HS-5 (cell line): ENCODE data around the gene NCOR2.
"Not testable (repeated sequence)": the region's sequence is repeated elsewhere in the genome, so short reads cannot be mapped to it uniquely, and the experiment has no call there.

Experiments used
- DNase-seq: peaks from one replicate; pipeline ENCODE4 v3.0.0-alpha.2; 2012; ENCODE audit warnings: low read depth

Gene NCOR2

DNA sequence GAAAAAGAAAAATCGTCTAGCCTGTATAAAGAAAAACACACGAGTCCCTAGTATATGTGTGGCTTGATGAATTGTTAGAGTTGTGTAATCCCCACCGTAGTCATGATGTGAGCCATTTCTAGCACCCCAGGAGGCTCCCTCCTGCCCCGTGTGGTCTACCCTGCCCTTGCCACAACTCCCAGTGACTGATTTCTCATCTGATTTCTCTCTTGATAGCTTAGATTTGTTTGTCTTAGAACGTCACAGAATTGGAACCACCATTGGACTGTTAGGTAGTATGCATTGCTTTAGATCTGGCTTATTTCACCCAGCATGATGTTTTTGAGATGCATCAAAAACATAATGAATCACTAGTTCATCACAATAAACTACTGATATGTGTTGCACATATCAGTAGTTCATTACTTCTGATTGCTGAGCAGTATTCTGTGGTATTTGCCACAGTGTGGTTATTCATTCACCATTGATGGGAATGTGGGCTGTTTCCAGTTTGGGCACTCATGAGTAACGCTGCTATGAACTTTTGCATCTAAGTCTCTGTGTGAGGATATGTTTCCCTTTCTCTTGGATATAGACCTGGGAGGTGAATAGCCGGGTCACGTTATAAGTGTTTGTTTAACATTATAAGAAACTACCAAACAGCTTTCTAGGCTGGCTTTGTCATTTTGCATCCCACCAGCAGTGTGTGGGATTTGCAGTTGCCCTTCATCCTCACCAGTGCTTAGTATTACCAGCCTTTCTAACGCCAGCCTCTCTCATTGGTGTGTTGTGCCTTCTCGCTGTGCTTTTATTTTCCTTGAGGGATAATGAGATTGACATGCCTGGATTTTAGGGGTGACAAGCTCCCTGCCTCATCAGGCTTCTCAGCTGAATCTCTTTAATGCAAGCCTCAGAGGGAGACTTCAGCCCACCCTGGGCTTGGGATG lies 31.9 kb upstream of the NCOR2 start:
- DNase-seq: no peak

DNA sequence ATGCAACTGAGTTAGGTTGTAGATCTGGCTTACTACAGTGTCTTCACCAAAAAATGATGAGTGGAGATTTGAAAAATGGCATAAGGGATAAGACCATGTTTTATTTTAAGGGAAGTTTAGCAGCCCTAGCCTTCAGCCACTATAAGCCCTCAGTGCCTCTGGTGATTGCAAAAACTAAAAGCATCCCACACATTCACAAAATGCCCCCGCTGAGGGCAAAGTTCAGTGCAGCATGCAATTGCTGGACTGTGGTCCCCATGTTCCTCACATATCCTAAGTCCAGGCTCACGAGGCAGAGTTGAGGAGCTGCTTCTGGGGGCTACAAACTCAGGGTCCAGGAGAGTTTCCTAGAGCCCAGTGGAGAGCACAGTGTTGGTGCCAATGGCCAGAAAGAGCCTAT lies 29.6 kb upstream of the NCOR2 start:
- no peak for DNase-seq

DNA sequence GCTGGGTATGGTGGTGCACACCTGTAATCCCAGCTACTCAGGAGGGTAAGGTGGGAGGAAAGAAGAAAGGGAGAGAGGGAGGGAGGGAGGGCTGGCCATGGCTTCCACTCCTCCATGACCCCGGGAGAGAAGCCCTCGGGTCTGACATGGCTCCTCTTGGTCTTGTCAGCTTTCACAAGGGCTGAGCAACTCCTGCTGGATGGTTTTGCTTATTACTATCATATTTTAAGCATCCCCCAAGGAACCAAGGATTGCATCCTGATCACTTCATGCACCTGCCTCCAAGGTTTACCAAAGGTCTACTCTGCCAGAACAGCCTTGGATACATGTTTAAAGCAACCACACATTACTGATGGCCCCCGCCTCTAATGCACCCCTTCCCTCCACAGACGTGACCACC lies 28.0 kb upstream of the NCOR2 start:
- DNase-seq: no peak

DNA sequence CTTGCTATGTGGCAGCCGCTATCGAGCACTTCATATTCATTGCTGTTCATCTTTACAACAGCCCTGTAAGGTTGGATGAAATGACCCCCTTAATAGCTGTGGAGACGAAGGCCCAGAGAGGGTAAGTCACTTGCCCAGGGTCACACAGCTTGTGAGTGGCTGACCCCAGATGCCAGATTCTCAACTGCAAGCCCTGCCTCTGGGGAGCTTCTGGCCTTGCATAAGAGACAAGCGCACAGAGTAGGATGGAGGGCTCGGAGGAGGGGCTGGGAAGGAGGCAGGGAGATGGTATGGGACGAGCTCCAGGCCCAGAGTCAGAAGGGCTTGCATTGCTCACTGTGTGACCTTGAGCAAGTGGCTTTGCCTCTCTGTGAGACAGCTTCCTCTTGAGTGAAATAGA lies 27.4 kb upstream of the NCOR2 start:
- no peak for DNase-seq

DNA sequence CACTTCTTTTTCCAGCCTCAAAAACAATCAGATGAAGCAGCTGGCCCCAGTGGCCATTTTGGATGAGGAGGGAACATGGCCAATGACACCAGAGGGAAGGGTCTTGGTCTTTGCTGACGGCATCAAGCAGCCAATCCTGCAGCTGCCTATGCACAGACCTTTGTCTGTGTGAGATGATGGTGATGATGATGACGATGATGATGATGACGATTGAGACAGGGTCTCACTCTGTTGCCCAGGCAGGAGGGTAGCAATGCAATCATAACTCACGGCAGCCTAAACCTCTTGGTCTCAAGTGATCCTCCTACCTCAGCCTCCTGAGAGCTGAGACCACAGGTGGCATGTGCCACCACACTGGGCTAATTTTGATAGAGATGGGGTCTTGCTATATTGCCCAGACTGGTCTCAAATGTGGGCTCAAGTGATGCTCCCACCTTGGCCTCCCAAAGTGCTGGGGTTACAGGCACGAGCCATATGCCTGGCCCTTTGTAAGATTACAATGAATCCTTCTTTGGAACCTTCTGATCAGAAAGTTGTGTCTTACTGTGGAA lies 26.5 kb upstream of the NCOR2 start:
- no peak for DNase-seq

DNA sequence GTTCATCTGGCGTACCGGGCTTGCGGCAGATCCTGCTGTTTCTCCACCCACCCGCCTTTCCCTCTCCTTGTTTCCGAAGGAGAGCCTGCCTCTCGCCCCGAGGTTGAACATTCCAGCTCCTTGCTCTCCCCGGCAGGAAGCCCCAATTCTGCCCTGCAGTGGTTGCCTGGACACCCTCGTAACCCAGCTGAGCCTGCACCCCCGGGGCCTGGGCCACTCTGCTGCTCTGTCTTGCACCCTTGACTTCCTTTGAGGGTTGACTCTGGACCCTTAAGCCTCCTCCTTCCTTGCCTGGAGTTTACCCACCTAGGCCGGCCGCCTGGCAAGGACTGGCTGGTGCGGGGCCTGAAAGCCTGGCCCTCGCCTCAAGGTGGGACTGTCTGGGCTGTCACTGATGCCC lies 25.8 kb upstream of the NCOR2 start:
- no peak for DNase-seq

DNA sequence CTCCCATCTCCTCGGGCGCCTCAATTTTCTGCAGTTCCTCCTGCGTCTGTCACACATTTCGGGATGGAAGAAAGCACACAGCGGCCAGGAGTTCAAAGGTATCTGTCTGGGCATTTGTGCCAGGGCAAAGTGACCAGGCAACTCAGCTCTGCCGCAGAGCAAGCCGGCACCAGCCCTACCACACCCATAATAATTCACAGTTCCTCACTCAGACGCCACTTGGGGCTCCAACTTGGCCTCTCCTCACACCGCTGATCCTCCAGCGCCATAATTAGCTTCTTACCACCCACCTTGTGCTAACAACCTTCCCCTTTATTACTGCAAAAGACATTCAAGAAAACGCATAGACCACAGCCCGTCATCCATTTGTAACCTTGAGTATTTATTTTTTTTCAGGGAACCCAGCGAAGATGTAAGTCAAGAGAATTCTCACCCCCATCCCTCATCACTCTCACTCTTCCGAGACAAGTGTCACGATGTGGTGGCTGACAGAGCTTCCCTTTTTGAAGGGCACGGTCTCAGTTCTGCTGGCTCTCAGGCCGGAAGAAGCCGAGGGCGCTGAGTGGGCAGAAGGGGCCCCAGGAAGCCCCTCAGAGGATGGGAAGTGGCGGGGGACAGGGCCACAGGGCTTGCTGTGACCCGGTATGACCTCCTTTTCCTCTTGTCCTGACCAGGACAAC lies 25.2 kb upstream of the NCOR2 start:
- no peak for DNase-seq

DNA sequence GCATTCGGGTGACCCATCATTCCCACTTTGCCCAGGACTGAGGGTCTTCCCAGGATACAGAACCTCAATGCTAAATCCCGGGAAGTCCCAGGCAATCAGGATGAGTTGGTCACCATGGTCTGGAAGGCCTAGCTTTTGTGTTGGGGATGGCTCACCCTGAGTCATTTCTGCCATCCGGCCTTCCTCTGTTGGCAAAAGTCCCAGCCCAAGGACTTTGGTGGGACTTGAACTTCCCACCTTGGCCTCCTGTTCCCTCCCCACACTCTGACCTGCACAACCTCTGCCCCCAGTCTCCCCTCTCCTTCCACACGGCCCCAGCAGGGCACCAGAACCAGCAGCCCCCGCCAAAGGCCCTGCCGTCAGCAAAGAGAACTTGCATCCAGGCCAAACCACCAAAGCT lies 24.6 kb upstream of the NCOR2 start:
- DNase-seq: peak; percentile 57

DNA sequence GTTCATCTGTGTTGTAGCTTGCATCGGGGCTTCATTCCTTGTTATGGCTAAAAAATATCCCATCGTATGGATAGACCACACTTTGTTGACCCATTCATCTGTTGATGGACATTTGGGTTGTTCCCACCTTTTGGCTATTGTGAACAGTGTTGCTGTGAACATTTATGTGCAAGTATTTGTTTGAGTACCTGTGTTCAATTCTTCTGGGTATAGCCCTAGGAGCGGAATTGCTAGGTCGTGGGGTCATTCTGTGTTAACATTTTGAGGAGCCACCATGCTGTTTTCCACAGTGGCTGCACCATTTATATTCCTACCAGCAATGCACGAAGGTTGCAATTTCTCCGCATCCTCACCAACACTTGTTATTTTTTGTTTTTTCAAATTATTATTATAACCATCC lies 23.0 kb upstream of the NCOR2 start:
- DNase-seq: no peak

DNA sequence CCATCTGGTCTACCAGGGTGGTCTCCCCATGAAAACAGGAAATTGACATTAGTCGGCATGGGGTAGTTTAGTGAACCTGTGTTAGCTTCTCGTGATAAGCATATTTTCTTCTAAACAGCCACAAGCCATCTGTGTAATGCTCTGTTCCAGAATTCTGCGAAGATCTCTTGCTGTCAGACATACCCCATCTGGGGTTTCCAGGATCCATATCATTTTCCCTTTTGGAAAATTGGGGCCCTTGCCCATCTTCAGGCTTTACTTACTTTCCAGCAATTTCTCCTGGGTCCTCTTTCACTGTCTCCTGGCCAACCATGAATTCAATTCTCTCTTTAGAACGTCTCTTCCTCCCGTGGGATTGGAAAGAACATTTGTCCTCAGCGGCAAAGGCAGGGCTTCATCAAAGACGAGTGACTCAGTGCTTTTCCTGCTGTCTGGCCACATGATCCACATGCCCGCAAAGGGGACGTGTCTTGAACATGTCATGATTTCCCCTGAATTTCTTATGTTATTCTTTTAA lies 21.4 kb upstream of the NCOR2 start:
- DNase-seq: no peak

DNA sequence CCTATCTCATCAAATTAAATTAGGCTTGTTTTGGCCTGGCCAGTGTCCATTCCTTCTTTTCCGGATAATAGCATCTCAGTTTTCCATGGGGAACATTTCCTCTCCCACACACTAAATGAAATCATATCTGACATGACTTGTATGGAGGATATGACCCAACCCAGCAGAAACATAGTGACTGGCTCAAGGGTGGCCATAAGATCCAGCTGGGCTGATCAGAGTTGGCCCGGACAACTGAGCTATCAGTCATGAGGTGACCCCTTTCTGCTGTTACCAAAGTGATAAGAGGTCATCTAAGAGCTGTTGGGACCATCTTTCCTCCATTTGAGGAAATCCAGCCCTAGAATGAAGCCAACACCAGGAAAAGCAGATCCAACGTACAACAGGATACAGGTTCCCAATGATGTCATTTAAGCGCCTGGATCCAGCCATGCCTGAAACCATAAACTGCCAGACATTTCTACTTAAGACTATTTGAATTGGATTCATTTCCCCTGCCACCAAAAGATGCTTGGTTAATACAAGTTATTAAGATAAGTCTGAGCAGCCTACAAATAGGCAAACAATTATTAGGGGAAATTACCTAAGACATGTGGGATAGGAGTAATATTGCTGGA lies 20.7 kb upstream of the NCOR2 start:
- DNase-seq: no peak

DNA sequence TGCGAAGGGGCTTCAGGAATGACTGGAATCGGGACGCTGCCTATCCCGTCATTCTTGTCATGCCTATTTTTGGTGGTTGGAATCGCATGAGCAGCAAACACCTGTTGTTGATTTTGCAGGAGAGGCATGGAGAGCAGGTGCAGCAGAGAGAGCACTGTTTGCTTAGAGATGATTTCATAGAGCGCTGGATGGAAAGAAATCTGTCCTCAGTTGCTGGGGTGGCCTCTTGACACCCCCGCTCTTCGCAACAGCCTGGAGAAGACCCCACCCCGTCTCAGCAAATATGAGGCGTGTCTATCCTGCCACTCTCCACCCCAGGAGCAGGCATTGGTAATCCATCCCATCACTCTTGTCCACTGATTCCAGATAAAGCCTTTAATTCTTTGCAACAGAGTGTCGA lies 19.3 kb upstream of the NCOR2 start:
- DNase-seq: no peak

DNA sequence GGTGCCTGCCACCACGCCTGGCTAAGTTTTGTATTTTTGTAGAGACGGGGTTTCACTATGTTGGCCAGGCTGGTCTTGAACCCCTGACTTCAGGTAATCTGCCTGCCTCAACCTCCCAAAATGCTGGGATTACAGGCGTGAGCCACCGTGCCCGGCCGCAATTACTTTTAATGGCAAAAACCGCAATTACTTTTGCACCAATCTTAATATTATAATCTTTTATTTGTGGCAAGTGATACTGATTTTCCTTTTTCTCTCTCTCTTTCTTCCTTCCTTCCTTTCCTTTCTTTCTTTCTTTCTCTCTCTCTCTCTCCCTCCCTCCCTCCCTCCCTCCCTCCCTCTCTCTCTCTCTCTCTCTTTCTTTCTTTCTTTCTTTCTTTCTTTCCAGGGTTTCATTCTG lies 17.1 kb upstream of the NCOR2 start:
- not testable (repeated sequence) for DNase-seq

DNA sequence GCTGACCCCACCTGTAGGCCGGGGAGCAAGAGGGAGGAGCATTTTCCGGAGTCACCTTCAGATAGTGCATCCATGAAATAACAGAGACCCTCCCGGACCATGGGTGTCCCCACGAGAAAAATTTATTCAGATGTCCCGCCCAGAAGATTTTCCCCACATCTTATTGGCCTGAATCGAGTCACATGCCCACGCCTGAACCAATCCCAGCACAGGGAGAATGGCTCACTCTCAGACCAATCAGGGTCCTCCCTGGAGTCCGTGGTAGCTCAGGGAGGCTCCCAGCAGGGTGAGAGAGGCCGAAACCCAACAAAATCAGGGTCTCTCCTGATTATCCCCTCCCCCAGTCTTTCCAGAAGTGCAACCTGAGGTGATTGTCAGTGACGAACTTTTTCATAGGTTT lies 16.4 kb upstream of the NCOR2 start:
- DNase-seq: no peak

DNA sequence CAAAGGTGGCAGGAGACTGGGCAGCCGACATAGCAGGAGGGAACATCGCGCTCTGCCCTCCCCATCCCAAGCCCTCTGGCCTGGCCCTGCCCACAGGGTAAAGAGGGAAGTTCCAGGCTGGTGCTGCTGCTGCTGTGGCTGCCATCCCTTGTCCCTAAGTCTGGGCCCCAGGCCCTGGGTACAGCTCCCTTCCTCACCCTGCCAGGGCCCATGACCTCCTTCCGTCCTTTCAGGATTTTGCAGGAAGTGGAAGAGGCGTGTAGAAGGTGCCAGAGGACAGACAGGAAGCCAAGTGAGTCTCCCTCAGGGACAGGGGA lies 14.7 kb upstream of the NCOR2 start:
- no peak for DNase-seq

DNA sequence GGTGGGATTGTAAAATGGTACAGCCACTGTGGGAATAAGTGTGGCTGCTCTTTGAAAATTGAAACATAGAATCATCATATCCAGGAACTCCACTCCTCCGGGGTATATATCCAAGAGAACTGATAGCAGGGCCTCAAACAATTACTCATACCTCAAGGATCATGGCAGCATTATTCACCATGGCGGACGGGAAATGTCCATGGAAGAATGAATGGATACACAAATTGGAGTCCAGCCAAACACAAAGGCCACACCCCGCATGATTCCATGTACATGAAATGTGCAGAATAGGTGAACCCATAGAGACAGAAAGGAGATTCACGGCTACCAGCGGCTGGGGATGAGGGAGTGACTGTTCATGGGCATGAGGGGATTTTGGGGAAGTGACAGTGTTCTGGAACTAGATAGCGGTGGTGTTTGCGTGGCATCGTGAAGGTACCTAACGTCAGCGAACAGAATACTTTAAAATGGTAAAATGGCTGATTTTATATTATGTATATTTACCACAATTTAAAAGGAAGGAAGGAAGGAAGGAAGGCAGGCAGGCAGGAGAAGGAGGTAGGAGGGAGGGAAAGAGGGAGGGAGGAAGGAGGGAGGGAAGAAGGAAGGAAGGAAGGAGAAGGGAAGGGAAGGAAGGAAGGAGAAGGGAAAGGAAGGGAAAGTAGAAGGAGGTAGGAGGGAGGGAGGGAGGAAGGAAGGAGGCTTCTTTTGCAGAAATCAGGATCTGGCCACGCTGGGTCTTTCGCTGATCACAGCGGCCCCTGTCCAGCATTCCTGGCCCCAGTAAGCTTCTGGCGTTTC lies 14.1 kb upstream of the NCOR2 start:
- DNase-seq: no peak

DNA sequence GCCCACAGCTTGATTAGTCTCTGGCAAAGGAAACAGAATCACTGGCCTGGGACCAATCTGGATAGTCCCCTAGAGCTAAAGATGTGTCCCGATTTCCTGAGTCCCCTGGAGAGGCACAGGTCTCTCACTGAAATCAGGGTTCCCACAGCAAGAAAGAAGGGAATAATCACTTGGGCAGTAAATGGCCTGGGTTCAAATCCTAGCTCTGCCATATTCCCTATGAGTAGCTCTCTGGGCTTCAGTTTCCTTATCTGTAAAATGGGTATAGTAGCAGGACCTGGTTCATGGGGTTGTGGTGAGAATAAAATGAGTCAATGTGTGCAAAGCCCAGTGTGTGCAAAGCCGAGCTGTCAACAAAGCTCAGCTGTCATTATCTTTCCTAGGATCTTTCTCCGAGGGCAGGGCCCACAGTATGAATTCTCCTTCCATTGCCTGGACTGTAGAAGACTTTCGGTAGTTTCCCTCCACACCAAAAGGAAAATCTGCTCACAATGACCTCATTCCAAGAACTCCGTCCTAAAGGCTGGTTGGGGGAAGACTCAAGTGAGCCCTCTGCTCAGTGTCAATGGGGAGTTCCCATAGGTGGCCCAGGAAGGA lies 12.6 kb upstream of the NCOR2 start:
- DNase-seq: no peak

DNA sequence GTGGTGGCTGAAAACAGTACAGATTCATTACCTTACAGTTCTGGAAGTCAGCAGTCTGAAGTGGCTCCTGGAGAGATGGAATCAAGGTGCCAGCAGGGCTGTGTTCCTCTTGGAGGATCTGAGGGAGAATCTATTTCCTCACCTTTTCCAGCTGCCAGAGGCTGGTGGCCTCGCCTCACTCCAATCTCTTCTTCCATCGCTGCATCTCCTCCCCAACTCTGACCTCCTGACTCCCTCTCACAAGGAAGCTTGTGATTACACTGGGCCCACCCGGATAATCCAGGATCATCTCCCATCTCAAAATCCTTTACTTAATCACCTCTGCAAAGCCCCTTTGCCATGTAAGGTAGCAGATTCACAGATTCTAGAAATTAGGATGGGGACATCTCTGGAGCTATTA lies 11.4 kb upstream of the NCOR2 start:
- DNase-seq: no peak

DNA sequence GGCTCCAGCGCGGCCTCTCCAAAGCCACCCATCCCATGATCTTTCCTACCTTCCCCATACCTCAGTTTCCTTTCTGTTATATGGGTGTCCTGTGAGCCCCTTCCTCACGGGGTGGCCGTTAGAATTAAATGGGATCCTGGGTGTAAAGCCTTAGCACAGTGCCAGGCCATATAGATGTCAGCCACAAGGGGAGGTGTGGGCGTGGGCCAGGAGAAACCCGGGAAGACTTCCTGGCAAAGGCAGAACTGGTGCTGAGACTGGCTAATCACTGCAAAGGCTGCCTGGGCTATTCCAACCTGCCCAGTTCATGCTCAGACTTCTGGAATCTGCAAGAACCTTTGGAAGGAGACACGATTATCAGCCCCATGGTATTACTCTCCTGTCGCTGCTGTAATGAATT lies 11.0 kb upstream of the NCOR2 start:
- no peak for DNase-seq

DNA sequence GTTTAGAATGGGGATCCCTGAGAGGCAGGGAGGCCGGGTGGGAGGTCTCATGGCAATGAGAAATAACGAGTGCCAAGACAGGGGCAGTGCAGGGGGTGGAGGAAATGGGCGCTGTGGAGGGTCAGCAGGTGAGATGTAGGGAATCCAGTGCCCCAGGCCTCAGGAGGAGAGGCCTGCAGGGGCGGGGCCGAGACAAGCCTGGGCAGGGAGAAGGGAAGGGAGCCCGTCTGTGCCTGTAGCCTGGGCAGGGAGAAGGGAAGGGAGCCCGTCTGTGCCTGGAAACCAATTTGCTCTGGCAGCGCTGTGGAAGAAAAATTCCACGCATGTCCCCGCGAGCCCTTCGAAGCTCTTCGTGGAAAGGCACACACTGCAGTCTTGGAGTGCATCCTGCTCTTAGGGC lies 10.6 kb upstream of the NCOR2 start:
- no peak for DNase-seq

DNA sequence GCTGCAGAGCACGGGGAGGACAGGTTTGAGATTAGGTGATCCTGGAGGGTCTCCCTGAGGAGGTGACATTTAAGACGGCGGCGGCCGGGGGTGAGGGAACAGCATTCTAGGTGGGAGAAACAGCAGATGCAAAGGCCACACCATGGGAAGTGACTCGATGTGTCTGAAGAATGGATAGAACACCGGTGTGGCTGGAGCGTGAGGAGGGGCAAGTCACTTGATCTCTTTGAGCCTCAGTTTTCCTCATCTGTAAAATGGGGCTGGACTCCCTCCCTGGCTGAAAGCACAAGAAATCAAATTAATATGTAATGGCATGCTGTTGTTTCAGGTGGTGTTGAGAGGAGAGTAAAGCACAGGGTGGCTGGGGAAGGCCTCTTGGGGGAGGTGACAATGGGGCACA lies 10.0 kb upstream of the NCOR2 start:
- DNase-seq: no peak
